ENCODE data around the gene DAAM1. TPM values are rescaled to one million over a fixed set of nuclear protein-coding genes. Genes with fewer than 3 reads are reported as not detected.

The DAAM1 gene
- total RNA-seq, 1 donor from 2014 or later, result 34.2 TPM

GRCh38 chr14:59215757-59216156, 27.3 kb downstream of the DAAM1 start:
- no peak for DNase-seq (ENCODE audit: extremely low read depth, low read depth, low spot score)

GRCh38 chr14:59217011-59217410, 28.5 kb downstream of the DAAM1 start:
- no peak for DNase-seq (ENCODE audit: extremely low read depth, low read depth, low spot score)

GRCh38 chr14:59221568-59221967, 33.1 kb downstream of the DAAM1 start:
- no peak for DNase-seq (ENCODE audit: extremely low read depth, low read depth, low spot score)

- DNase-seq (ENCODE audit: extremely low read depth, low read depth, low spot score), result no peak
These were observed 35.9 kb downstream of the DAAM1 start for GRCh38 chr14:59224341-59224740.

- no peak for DNase-seq (ENCODE audit: extremely low read depth, low read depth, low spot score)
These were observed 36.8 kb downstream of the DAAM1 start for GRCh38 chr14:59225281-59225680.

GRCh38 chr14:59228421-59228820, 40.0 kb downstream of the DAAM1 start:
- DNase-seq (ENCODE audit: extremely low read depth, low read depth, low spot score), result no peak

- no peak for DNase-seq (ENCODE audit: extremely low read depth, low read depth, low spot score)
These were observed 41.4 kb downstream of the DAAM1 start for GRCh38 chr14:59229653-59230406.

- no peak for DNase-seq (ENCODE audit: extremely low read depth, low read depth, low spot score)
These were observed 47.7 kb downstream of the DAAM1 start for GRCh38 chr14:59236195-59236594.

GRCh38 chr14:59238216-59238615, 49.7 kb downstream of the DAAM1 start:
- no peak for DNase-seq (ENCODE audit: extremely low read depth, low read depth, low spot score)

- no peak for DNase-seq (ENCODE audit: extremely low read depth, low read depth, low spot score)
These were observed 50.6 kb downstream of the DAAM1 start for GRCh38 chr14:59239022-59239421.

- DNase-seq (ENCODE audit: extremely low read depth, low read depth, low spot score), result no peak
These were observed 51.9 kb downstream of the DAAM1 start for GRCh38 chr14:59240356-59240755.

- no peak for DNase-seq (ENCODE audit: extremely low read depth, low read depth, low spot score)
These were observed 52.7 kb downstream of the DAAM1 start for GRCh38 chr14:59241121-59241520.

- DNase-seq (ENCODE audit: extremely low read depth, low read depth, low spot score), result no peak
These were observed 54.7 kb downstream of the DAAM1 start for GRCh38 chr14:59243174-59243573.

GRCh38 chr14:59244581-59244980, 56.1 kb downstream of the DAAM1 start:
- no peak for DNase-seq (ENCODE audit: extremely low read depth, low read depth, low spot score)

GRCh38 chr14:59245809-59246295, 57.4 kb downstream of the DAAM1 start:
- DNase-seq (ENCODE audit: extremely low read depth, low read depth, low spot score), result no peak

- no peak for DNase-seq (ENCODE audit: extremely low read depth, low read depth, low spot score)
These were observed 58.1 kb downstream of the DAAM1 start for GRCh38 chr14:59246566-59246965.

GRCh38 chr14:59247801-59248584, 59.5 kb downstream of the DAAM1 start:
- no peak for DNase-seq (ENCODE audit: extremely low read depth, low read depth, low spot score)

GRCh38 chr14:59249029-59249428, 60.6 kb downstream of the DAAM1 start:
- DNase-seq (ENCODE audit: extremely low read depth, low read depth, low spot score), result no peak

- DNase-seq (ENCODE audit: extremely low read depth, low read depth, low spot score), result no peak
These were observed 63.6 kb downstream of the DAAM1 start for GRCh38 chr14:59251811-59252771.

GRCh38 chr14:59252772-59253500, 64.5 kb downstream of the DAAM1 start:
- no peak for DNase-seq (ENCODE audit: extremely low read depth, low read depth, low spot score)
